T47D (cell line): ENCODE data around the gene ANKRD13B.

Experiments used
- DNase-seq, 2 experiments: peaks; one replicate each; pipeline versions ENCODE4 v3.0.0 to v3.0.0-alpha.2; 2011 to 2012; ENCODE audit warnings: low read depth in 1 of 2, low spot score in 1 of 2
- JUND ChIP-seq: IDR thresholded peaks from 2 replicates; pipeline ENCODE4 v1.6.1; 2012; ENCODE audit warnings: low read depth
- in situ Hi-C: cut with HindIII; loops from 2 replicates; pipeline ENCODE4 v1.10.0; 2016; ENCODE audit warnings: low sequenced_read_pairs, low pct_unique_long_range_greater_than_20kb

Gene ANKRD13B

DNA sequence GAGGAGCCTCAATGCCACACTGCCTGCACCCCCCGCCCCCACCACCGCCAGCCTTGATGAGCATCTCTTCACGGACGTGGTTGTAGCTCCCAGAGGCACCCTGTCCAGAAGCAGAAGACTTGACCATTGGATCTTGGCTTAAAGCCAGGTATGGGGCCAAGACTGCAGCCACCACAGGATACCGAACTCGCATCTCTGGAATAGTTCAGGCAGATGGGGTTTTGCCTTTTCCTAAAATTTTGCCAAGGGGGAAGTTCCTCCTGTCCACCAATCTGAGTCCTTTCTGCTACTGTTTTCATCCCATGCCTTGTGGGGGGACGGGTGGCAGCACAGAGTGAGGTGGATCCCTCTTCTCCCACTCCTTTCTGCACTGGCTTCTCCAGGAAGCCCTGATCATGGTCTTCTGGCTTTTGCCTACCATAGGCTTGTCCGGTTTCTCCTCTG lies 28.8 kb downstream of the ANKRD13B start:
- no peak for DNase-seq
- TF ChIP-seq JUND, result no peak
- in situ Hi-C loops, result no loop called here

DNA sequence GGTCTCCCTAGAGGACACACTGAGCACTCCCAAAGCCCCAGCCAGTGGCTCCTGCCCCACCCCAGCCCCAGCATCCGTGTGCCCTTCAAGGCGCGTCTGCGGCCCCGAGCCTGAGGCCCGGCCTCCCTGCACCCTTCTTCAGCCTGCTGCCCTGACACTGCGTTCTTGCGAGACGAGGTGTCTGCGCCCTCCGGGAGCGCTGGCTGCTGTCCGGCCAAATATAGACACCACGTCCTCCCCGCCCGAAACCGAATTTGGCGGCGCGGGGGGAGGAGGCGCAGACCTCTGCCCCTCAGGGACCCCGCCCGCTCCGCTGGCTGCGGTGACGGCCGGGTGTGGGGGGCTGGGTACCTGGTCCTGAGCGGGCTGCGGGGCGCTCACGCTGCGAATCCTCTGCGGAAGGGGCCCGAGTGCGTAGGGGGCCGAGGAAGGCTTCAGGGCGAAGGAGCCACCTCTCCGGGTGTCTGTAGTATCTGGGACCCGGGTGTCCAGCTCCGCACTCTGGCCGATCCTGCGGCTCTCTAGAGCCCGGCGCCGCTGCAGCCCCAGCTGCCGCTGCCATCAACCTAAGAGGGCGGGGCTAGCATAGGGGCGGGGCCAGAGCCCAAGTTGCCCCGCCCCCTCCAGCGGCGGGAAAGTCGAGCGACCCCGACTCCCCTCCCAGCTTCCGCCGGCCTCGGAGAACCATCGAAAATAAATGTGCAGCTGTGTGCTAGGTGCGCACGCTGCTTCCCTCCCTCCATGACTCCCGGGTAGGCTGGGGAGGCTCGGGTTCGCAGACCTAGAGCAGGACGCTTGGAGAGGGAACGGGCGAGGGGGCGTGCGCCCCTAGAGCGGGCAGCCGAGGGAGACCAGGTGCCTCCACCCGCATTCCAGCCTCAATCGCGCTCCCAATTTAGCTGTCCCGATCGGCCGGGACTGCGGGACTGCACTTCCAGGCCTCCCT lies 29.7 kb downstream of the ANKRD13B start, which contains the start of gene CORO6:
Gene CORO6, minus strand, starts transcription at position 576 of the 946 bp plus-strand sequence. CDS start 1,491 bp downstream, outside the sequence.
- in situ Hi-C loops, result no loop called here
- TF ChIP-seq JUND, result no peak
- no peak for DNase-seq

DNA sequence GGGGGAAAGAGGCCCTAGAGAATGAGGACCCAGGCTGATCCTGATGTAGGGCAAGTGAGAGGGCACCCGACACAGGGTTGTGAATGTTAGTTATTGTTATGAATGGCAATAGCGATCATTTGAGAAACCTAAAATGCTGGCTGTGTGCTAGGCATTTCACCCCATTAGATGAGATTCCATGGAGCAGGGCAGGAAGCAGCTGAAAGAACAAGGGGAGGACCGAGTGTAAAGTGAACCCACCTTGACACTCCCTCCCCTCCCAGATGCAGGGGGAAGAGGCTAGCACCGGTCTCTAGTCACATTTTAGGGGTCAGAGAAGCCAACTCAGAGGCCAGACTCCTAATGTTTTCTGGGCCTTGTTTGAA lies 30.3 kb downstream of the ANKRD13B start:
- in situ Hi-C loops, result no loop called here
- DNase-seq, result no peak
- no peak for TF ChIP-seq JUND

DNA sequence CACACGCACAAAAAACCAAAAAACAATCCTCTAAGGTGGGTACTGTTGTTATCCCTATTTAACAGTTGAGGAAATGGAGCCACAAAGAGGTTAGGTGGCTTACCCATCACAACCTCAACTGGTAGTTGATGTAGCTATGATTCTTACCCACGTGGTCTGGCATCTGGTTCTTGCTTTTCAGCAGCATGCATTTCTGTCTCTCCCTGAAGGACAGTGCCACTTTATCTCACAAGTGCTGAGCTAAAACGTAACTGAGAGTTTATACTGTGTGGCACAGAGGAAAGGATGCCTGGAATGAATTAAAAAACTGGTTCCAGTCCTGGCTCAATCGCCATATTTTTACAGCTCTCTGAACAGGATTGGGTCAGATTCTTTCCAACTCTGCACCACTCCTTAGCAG lies 31.7 kb downstream of the ANKRD13B start:
- no peak for TF ChIP-seq JUND
- DNase-seq, result no peak
- in situ Hi-C loops, result no loop called here

DNA sequence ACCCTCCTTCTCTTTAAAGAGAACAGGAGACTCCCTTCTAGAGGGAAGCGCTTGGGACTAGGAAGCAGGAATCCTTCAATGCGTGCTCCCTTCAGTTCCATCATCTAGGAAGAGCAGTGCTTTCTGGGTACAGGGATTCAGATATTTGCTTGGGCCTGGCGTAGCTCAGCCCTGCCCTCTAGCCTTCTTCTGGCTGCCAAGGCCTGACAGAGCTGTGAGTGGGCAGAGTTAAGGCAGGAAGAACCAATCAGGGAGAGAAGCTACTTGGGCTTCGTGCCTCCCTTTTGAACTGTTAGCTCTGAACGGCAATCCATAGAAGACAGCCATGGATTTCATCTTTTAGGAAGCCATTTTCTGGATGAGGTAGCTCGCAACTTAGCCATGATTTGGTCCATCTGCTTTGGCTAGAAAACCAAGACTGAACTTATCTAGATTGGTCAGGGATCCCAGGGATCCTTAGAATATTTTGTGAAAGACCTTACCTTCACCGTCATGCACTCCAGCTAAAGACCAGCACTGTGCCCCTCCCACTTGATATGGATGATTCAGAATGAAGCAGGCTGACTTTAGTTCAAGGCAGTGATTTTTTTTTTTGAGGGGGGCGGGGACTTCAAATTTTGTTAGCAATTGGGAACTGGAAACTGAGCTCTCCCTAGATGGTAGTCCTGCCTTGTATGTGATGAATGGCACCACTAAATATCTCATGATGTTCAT lies 32.3 kb downstream of the ANKRD13B start:
- in situ Hi-C loops, result no loop called here
- no peak for TF ChIP-seq JUND
- DNase-seq, result peak in 1 of 2 experiments; percentile 47

DNA sequence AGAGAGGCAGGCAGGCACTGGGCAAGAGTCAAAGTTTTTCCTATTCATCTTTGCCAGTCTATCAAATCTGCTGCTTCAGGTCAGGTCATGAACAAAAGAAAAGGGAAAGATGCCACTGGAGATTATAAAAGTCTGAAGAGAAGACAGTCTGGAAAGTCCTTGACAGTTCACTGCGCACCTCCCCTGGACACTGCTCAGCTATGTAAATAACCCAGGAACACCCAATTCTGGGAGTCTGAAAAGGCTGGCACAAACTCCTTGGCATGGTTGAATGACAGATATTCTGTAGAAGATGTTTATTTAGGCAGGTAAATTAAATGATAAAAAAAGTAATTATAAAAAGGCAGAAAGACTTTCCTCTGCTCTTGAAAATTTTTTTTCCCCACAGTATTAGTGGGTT lies 35.0 kb downstream of the ANKRD13B start:
- DNase-seq, result no peak
- in situ Hi-C loops, result no loop called here
- no peak for TF ChIP-seq JUND

DNA sequence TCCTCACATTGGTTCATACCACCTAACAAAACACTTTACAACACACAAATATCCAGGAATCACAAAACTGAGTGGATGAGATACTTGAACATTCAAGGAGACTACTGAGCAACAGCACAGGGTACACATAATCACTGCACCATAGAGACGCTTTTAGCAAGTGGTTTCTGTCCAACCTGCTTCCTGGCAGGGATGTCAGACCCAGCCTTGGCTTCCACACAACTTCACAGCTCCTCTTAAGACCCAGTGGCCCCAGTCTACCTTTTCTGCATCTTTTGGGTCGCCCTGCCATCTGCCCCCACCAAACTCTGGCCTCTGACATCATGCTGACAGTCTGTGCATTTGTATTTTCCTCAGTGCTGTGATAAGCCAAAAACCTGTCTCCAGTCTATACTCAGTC lies 35.7 kb downstream of the ANKRD13B start:
- no peak for TF ChIP-seq JUND
- DNase-seq, result no peak
- in situ Hi-C loops, result no loop called here

DNA sequence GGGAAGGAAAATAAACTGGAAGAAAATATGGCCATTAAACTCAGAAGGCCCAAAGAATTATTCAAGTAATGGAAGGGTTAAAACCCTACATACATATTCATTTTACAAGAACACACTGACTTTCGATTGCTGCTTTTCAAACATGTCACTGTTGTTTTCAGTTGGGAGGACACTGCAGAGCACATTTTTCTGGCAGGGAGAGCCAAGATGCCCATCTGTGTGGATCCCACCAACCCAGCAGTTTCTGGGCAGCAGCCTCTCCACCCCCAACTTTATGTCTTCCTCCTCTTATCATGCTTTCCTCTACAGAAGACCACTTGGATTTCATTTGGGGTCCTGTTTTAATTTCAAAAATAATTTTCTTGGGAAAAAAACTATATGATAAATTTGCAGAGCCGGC lies 36.9 kb downstream of the ANKRD13B start:
- in situ Hi-C loops, result no loop called here
- no peak for DNase-seq
- TF ChIP-seq JUND, result no peak

DNA sequence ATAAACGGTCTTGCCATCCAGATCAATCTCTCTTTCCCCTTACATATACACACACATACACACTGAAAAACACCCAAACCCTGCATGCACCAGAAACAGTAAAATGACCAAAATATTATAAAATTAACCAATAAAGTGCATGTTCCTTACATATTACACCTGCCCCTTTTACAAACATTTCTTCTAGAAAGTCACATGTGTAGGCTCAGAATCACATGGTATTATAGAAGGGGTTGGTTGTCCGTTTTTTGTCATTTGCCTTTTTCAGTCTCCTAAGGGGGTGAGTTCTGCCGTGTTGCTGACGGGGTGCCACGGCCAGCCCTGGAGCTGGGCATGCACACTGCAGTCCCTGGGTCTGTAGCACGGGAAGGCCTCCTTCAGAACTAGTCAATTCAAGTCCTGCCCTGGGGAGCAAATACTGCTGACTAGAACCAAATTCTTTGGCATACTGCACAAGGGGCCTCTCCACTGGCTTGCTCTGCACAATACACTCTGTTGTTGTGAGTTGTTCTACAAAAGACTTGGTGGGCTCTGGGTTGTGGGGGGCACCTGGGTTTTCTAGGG lies 37.8 kb downstream of the ANKRD13B start:
- TF ChIP-seq JUND, result no peak
- no peak for DNase-seq
- in situ Hi-C loops, result no loop called here

DNA sequence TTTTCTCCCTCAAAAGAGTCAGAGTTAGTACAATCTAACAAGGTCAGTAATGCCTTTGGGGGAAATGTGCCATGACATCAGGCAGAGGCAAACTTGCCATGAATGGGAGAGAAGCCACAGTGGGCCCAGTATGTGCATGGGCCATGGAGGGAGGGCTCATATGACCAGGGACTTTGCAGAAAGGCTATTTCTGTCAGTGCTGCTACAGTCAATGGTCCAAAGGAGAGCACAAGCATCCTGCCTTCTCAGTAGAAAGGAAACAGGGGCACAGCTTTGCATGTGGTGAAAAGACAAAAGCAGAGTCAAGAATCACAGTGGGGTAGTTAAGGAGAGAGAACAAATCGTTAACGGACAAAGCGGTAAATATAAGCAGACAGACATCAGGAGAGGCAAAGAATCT lies 41.0 kb downstream of the ANKRD13B start:
- in situ Hi-C loops, result no loop called here
- no peak for DNase-seq
- TF ChIP-seq JUND, result no peak

DNA sequence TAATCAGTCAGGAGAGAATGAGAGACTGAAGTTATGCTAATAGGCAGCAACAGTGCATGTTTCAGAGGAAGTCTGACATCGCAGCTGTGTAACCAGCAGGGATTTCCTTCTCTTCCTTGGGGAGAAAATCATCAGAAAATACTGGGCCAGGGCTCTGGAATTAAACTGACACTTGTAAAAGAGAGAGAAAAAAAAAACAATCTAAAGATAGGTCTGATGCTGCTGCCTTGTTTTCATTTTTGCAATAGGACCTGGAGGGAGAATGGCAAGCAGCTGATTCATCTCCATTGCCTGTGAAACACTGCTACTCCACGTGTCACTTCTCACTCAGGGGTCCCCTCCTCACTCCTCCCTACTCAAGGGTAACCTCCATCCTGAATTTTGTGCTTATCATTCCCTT lies 47.5 kb downstream of the ANKRD13B start:
- no peak for DNase-seq
- in situ Hi-C loops, result no loop called here
- no peak for TF ChIP-seq JUND

DNA sequence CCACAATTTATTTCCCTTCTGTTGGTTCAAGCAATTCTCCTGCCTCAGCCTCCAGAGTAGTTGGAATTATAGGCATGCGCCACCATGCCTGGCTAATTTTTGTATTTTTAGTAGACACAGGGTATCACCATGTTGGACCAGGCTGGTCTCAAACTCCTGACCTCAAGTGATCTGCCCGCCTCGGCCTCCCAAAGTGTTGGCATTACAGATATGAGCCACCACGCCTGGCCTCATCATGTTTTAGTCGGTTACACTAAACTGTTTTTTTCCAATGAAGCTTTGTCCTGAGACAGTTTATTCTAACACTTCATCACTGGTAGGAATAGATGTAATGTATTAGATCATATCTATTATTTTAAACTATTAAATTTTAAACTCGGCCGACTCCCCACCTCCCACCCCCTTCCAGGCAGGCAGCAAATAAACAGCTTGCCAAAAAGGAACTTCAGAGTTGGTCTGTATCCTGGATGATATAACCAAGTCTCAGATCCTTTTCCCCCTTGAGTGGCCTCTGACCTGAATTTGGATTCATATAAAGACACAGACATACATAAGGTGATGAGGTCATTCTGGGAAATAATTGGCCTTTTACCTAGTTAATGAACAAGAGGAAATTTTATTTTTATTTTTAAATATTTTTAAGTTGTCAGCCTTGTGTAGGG lies 48.2 kb downstream of the ANKRD13B start:
- no peak for DNase-seq
- in situ Hi-C loops, result no loop called here
- no peak for TF ChIP-seq JUND
